ENCODE results near the gene GPRC5C. TPM values are rescaled to one million over a fixed set of nuclear protein-coding genes. Genes with fewer than 3 reads are reported as not detected.

The GPRC5C gene
- total RNA-seq, 3 donors from 2014 or later (not counting 1 experiment from before 2014, with no cell fraction given), result 0.26 to 0.60 (median 0.29) TPM

DNA sequence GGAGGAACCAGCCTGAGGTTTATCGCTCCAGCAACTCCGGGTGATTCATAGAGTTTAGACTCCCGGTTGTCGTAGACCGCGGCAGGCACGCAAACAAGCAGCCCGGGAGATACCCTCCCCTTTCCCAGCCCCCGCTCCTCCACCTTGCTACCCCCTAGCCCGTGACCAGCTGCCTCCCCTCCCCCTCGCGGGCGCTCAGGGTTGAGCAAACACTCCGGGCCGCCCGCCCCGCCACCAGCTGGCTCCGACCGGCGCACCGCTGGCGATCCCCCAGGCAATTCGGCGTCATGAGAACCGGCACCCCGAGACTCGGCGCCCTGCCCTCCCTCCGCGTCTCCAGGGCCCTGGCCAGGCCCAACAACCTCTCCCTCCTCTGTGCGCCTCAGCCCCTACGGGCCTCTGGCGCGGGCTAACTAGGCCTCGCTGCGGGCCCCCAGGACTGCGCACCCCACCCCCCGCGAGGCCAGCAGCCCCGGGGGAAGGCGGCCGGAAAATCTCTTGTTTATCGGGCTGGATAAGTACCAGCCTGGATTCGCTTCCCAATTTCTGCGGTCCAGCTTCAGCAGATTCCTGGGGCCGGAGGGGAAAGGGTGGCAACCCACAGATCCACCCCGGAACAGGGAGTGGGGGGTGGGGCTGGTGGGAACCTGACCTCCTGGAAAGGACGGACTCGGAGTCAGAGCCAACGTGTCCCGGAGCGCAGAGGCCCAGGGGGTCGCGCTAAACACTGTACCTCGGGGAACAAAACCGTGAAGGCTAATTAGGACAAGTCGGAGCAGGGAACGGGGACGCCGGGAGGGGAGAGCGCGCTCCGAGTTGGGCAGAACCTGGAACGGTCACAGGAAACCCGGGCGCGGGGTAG lies 951 bp upstream of the GPRC5C start:
- TF ChIP-seq, protein P1, sequence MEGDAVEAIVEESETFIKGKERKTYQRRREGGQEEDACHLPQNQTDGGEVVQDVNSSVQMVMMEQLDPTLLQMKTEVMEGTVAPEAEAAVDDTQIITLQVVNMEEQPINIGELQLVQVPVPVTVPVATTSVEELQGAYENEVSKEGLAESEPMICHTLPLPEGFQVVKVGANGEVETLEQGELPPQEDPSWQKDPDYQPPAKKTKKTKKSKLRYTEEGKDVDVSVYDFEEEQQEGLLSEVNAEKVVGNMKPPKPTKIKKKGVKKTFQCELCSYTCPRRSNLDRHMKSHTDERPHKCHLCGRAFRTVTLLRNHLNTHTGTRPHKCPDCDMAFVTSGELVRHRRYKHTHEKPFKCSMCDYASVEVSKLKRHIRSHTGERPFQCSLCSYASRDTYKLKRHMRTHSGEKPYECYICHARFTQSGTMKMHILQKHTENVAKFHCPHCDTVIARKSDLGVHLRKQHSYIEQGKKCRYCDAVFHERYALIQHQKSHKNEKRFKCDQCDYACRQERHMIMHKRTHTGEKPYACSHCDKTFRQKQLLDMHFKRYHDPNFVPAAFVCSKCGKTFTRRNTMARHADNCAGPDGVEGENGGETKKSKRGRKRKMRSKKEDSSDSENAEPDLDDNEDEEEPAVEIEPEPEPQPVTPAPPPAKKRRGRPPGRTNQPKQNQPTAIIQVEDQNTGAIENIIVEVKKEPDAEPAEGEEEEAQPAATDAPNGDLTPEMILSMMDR (IDR thresholded peaks at IDR 0.05), result no peak
- Histone ChIP-seq H3K27ac (ENCODE audit: low read length) (no peak overlapping the region), H3K27me3 (ENCODE audit: control insufficient read depth, insufficient read depth, low read length) (peaks cover 30% of the 10 kb centered on the region), H3K4me3 (ENCODE audit: low read length) (no peak overlapping the region), H3K36me3 (ENCODE audit: control insufficient read depth, insufficient read depth, low read length) (no peaks in the 10 kb centered on the region), H3K4me1 (ENCODE audit: control insufficient read depth, insufficient read depth, low read length) (peaks cover 26% of the 10 kb centered on the region), H3K9me3 (ENCODE audit: control insufficient read depth, insufficient read depth, low read length) (no peaks in the 10 kb centered on the region)
- peak overlapping the region; percentile 79 for H3K4me3 Mint-ChIP-seq
- DNase-seq, result no peak
- intact Hi-C loops (cut with micrococcal nuclease), result no loop called here
- peak; percentile 25 to 52 (median 43) for ATAC-seq
- WGBS (ENCODE audit: insufficient coverage), result 2% methylated on average over 67 of the region's 67 CpGs
- peaks cover 7 to 17% of the 10 kb centered on the region in 2 donors for H3K4me1 Mint-ChIP-seq
- H3K27ac Mint-ChIP-seq, result peak overlapping the region in 1 of 2 donors; percentile 56
- H3K9me3 Mint-ChIP-seq, result no peaks in the 10 kb centered on the region
- no peaks in the 10 kb centered on the region for H3K36me3 Mint-ChIP-seq
- H3K27me3 Mint-ChIP-seq (ENCODE audit: low read depth in 2 of 2), result peaks cover 18 to 42% of the 10 kb centered on the region in 2 donors

DNA sequence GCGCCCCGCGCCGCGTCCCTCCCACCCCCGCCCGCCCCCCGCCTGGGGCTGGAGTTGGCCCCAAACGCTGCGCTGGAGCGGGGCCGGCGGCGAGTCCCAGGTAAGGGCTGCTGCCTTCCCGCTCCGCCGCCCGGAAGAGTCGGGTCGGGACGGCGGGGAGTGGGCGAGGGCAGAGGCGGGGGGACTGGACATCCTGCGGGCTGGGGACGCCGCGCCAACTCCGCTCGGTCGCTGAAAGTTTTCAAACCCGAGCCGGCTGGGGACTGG lies 469 bp downstream of the GPRC5C start:
- Histone ChIP-seq H3K36me3 (ENCODE audit: control insufficient read depth, insufficient read depth, low read length) (no peaks in the 10 kb centered on the region), H3K4me1 (ENCODE audit: control insufficient read depth, insufficient read depth, low read length) (peaks cover 26% of the 10 kb centered on the region), H3K9me3 (ENCODE audit: control insufficient read depth, insufficient read depth, low read length) (no peaks in the 10 kb centered on the region), H3K4me3 (ENCODE audit: low read length) (no peak overlapping the region), H3K27ac (ENCODE audit: low read length) (no peak overlapping the region), H3K27me3 (ENCODE audit: control insufficient read depth, insufficient read depth, low read length) (peaks cover 30% of the 10 kb centered on the region)
- no peaks in the 10 kb centered on the region for H3K36me3 Mint-ChIP-seq
- 2% methylated on average over 33 of the region's 33 CpGs for WGBS (ENCODE audit: insufficient coverage)
- H3K27me3 Mint-ChIP-seq (ENCODE audit: low read depth in 2 of 2), result peaks cover 16 to 40% of the 10 kb centered on the region in 2 donors
- H3K9me3 Mint-ChIP-seq, result no peaks in the 10 kb centered on the region
- peaks cover 7 to 11% of the 10 kb centered on the region in 2 donors for H3K4me1 Mint-ChIP-seq
- H3K4me3 Mint-ChIP-seq, result no peak overlapping the region
- TF ChIP-seq, protein P1 (IDR thresholded peaks at IDR 0.05), result no peak
- ATAC-seq, result no peak
- no peak for DNase-seq
- H3K27ac Mint-ChIP-seq, result no peak overlapping the region
- intact Hi-C loops (cut with micrococcal nuclease), result no loop called here

DNA sequence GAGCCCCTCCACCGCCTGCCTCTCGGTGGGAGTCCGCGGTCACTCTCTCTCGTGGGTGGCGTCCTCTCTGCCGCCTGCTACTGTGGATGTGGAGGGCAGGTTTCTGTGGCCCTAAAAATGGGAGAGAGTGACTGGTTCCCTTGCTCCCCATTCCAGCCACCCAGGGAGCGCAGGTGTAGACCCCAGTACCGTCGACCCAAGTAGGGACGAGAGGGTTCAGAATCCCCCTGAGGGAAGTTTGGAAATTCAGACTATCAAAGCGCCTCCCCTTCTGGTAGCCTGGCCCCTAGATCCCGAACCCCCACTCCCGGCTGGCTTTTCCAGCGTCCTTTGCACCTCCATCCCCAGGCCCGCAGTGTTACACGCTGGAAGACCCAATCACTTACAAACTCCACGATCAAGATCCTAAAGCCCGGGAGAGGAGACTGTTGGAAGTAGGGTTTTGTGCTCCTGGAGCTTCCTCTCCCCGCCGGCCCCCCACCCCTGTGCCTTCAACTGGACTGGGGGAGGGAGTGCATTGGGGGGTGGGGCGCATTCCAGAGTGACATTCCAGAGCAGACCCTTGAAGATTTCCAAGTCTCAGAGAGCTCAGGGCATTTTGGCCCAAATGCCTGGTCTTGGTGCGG lies 991 bp downstream of the GPRC5C start:
- intact Hi-C loops (cut with micrococcal nuclease), result no loop called here
- 30% methylated on average over 18 of the region's 23 CpGs for WGBS (ENCODE audit: insufficient coverage)
- TF ChIP-seq, protein P1 (IDR thresholded peaks at IDR 0.05), result no peak
- Histone ChIP-seq H3K9me3 (ENCODE audit: control insufficient read depth, insufficient read depth, low read length) (peaks cover 4% of the 10 kb centered on the region), H3K27ac (ENCODE audit: low read length) (no peak overlapping the region), H3K4me3 (ENCODE audit: low read length) (no peak overlapping the region), H3K36me3 (ENCODE audit: control insufficient read depth, insufficient read depth, low read length) (no peaks in the 10 kb centered on the region), H3K4me1 (ENCODE audit: control insufficient read depth, insufficient read depth, low read length) (peaks cover 26% of the 10 kb centered on the region), H3K27me3 (ENCODE audit: control insufficient read depth, insufficient read depth, low read length) (peaks cover 30% of the 10 kb centered on the region)
- Mint-ChIP-seq H3K27me3 (ENCODE audit: low read depth in 2 of 2) (peaks cover 16 to 38% of the 10 kb centered on the region in 2 donors), H3K27ac (no peak overlapping the region), H3K36me3 (no peaks in the 10 kb centered on the region), H3K4me1 (peaks cover 7 to 11% of the 10 kb centered on the region in 2 donors), H3K4me3 (peak overlapping the region; percentile 47), H3K9me3 (peaks cover 0 to 1% of the 10 kb centered on the region in 2 donors)
- no peak for DNase-seq
- no peak for ATAC-seq
